A673 (cell line): ENCODE results near the gene CHRNA4. TPM values are rescaled to one million over a fixed set of nuclear protein-coding genes. Genes with fewer than 3 reads are reported as not detected.

Experiments
- BruUV-seq: library from RNA; stranded (reverse); fragments of 400-500 nt; replicated peaks from 2 replicates; lab custom pipeline; 2021; lab: Mats Ljungman, UMichigan
- CTCF ChIA-PET: fragments of 300-600 bp; sonication (Branson Sonifier 250); formaldehyde crosslinking; loops from one replicate; lab custom pipeline; 2022; ENCODE audit warnings: antibody characterized with exemption; lab: Charles Lee
- POLR2A ChIA-PET: fragments of 300-600 bp; sonication (Branson Sonifier 250); formaldehyde crosslinking; loops from one replicate; lab custom pipeline; 2022; ENCODE audit warnings: antibody characterized with exemption; ENCODE audit not compliant: low non-redundant PET; lab: Charles Lee
- DNase-seq: peaks from one replicate; pipeline ENCODE4 v3.0.0-alpha.2; 2015; ENCODE audit warnings: low spot score
- H3K27ac ChIP-seq: fragments of 200-600 bp; sonication (generic); 2 replicates; pipeline ENCODE4 v1.5.1; 2016; ENCODE audit warnings: mixed run types, low read depth, mild to moderate bottlenecking, mixed read lengths, antibody characterized with exemption, low read length; ENCODE audit not compliant: poor library complexity, severe bottlenecking
- H3K27me3 ChIP-seq: fragments of 200-600 bp; sonication (generic); replicated peaks from 2 replicates; pipeline ENCODE4 v1.6.1; 2017; ENCODE audit warnings: mixed run types, low read depth, mild to moderate bottlenecking, mixed read lengths, antibody characterized with exemption, low read length; ENCODE audit not compliant: insufficient read depth, poor library complexity
- H3K36me3 ChIP-seq: fragments of 200-600 bp; sonication (generic); 2 replicates; pipeline ENCODE4 v1.6.1; 2016; ENCODE audit warnings: mixed run types, mild to moderate bottlenecking, mixed read lengths, antibody characterized with exemption, low read length; ENCODE audit not compliant: insufficient read depth, poor library complexity, severe bottlenecking
- H3K4me1 ChIP-seq: fragments of 200-600 bp; sonication (generic); 2 replicates; pipeline ENCODE4 v1.6.1; 2017; ENCODE audit warnings: mixed run types, mild to moderate bottlenecking, mixed read lengths, antibody characterized with exemption, low read length; ENCODE audit not compliant: insufficient read depth, poor library complexity, severe bottlenecking
- H3K4me3 ChIP-seq: fragments of 200-600 bp; sonication (generic); 2 replicates; pipeline ENCODE4 v1.5.1; 2016; ENCODE audit warnings: low read depth, mixed run types, mild to moderate bottlenecking, mixed read lengths, low read length; ENCODE audit not compliant: poor library complexity, severe bottlenecking
- H3K9me3 ChIP-seq: fragments of 200-600 bp; sonication (generic); 2 replicates; pipeline ENCODE4 v1.6.1; 2016; ENCODE audit warnings: mixed run types, low read depth, mild to moderate bottlenecking, mixed read lengths, antibody characterized with exemption, low read length; ENCODE audit not compliant: poor library complexity, severe bottlenecking
- CTCF ChIP-seq: fragments of 300-800, 200-600 bp; sonication (generic); conservative IDR thresholded peaks from 2 replicates; pipeline ENCODE4 v1.5.1; 2017; ENCODE audit warnings: low read depth, mild to moderate bottlenecking, antibody characterized with exemption, low read length, moderate library complexity, mixed read lengths
- EZH2 ChIP-seq: fragments of 200-600 bp; sonication (generic); IDR thresholded peaks from 2 replicates; pipeline ENCODE4 v1.6.1; 2017; ENCODE audit warnings: borderline replicate concordance, low read depth, mild to moderate bottlenecking, mixed read lengths, antibody characterized with exemption, low read length; ENCODE audit not compliant: poor library complexity, severe bottlenecking
- intact Hi-C: fragments of 100-400 bp; cut with micrococcal nuclease; formaldehyde crosslinking; loops from one replicate; pipeline ENCODE4 v1.10.0; 2022; ENCODE audit not compliant: unreplicated experiment
- total RNA-seq: library from RNA; stranded (reverse); gene quantifications from 2 replicates; pipeline ENCODE4 v1.2.3, GENCODE V29; 2021

The CHRNA4 gene
- total RNA-seq, 1 experiment from 2014 or later: 0.26 TPM

- Histone ChIP-seq H3K4me1 (no peaks in the 10 kb centered on the region), H3K27ac (no peak overlapping the region), H3K9me3 (no peaks in the 10 kb centered on the region), H3K27me3 (no peaks in the 10 kb centered on the region), H3K36me3 (no peaks in the 10 kb centered on the region), H3K4me3 (no peak overlapping the region)
- no peak for DNase-seq
- TF ChIP-seq CTCF (no peak), EZH2 (no peak)
- BruUV-seq: no TSS peak
- ChIA-PET CTCF (no interaction called here), POLR2A (interaction anchor here (0.9 kb wide), 1 partner anchor 69 kb away, joined by 3 read pairs; no protein-coding TSS in a partner anchor)
- intact Hi-C loops: no loop called here
Measured at GRCh38 chr20:63331741-63332400, 29.3 kb downstream of the CHRNA4 start.

GRCh38 chr20:63330940-63331339 is 30.2 kb downstream of the CHRNA4 start:
- H3K4me3 ChIP-seq: no peak overlapping the region
- ChIA-PET CTCF (no interaction called here), POLR2A (no interaction called here)
- no peaks in the 10 kb centered on the region for H3K27me3 ChIP-seq
- no peaks in the 10 kb centered on the region for H3K9me3 ChIP-seq
- no peaks in the 10 kb centered on the region for H3K36me3 ChIP-seq
- intact Hi-C loops: no loop called here
- TF ChIP-seq CTCF: no peak
- no peak for TF ChIP-seq EZH2
- no peak for DNase-seq
- H3K4me1 ChIP-seq: no peaks in the 10 kb centered on the region
- no TSS peak for BruUV-seq
- H3K27ac ChIP-seq: no peak overlapping the region

GRCh38 chr20:63330084-63330760 is 30.9 kb downstream of the CHRNA4 start:
- no peak for DNase-seq
- intact Hi-C loops: no loop called here
- no peak overlapping the region for H3K27ac ChIP-seq
- H3K4me3 ChIP-seq: no peak overlapping the region
- POLR2A ChIA-PET: no interaction called here
- no peaks in the 10 kb centered on the region for H3K9me3 ChIP-seq
- no TSS peak for BruUV-seq
- no peaks in the 10 kb centered on the region for H3K4me1 ChIP-seq
- TF ChIP-seq EZH2: no peak
- no peak for TF ChIP-seq CTCF
- H3K36me3 ChIP-seq: no peaks in the 10 kb centered on the region
- H3K27me3 ChIP-seq: no peaks in the 10 kb centered on the region
- CTCF ChIA-PET: no interaction called here
